Neural cell (in vitro differentiated cells): ENCODE results near the gene CNOT4. TPM values are rescaled to one million over a fixed set of nuclear protein-coding genes. Genes with fewer than 3 reads are reported as not detected.

Experiments used
- H2AFZ ChIP-seq: fragments of 200-600, 300-800 bp; sonication (generic), shearing (Covaris generic); 2 replicates; pipeline ENCODE4 v1.6.0; 2014; ENCODE audit warnings: low read depth, mild to moderate bottlenecking, antibody characterized with exemption, low read length, moderate library complexity
- H3F3A ChIP-seq: fragments of 200-600 bp; shearing (Covaris generic); 2 replicates; pipeline ENCODE4 v1.6.1; 2016; ENCODE audit warnings: mild to moderate bottlenecking, moderate library complexity, mixed read lengths, antibody characterized with exemption, low read length; ENCODE audit not compliant: insufficient read depth, poor library complexity, severe bottlenecking
- H3K27ac ChIP-seq: fragments of 200-600, 300-800 bp; sonication (generic), shearing (Covaris generic); 2 replicates; pipeline ENCODE4 v1.5.1; 2014; ENCODE audit warnings: mild to moderate bottlenecking, low read length, moderate library complexity
- H3K27me3 ChIP-seq: fragments of 300-800, 200-600 bp; sonication (generic), shearing (Covaris generic); 2 replicates; pipeline ENCODE4 v1.6.0; 2014; ENCODE audit warnings: mild to moderate bottlenecking, low read depth, low read length, moderate library complexity; ENCODE audit not compliant: insufficient read depth
- H3K36me3 ChIP-seq: fragments of 300-800, 200-600 bp; sonication (generic), shearing (Covaris generic); 2 replicates; pipeline ENCODE4 v1.5.1; 2014; ENCODE audit warnings: mild to moderate bottlenecking, antibody characterized with exemption, low read length, moderate library complexity; ENCODE audit not compliant: insufficient read depth
- H3K4me2 ChIP-seq: fragments of 300-800, 200-600 bp; sonication (generic), shearing (Covaris generic); 2 replicates; pipeline ENCODE4 v1.6.0; 2014; ENCODE audit warnings: mild to moderate bottlenecking, low read length
- H3K4me3 ChIP-seq: fragments of 300-800, 200-600 bp; sonication (generic), shearing (Covaris generic); 2 replicates; pipeline ENCODE4 v1.5.1; 2014; ENCODE audit warnings: mild to moderate bottlenecking, low read length, moderate library complexity
- H3K79me2 ChIP-seq: fragments of 200-600 bp; shearing (Covaris generic); replicated peaks from 2 replicates; pipeline ENCODE4 v1.6.0; 2014; ENCODE audit warnings: mild to moderate bottlenecking, low read length, moderate library complexity; ENCODE audit not compliant: insufficient read depth
- H3K9ac ChIP-seq: fragments of 300-800, 200-600 bp; sonication (generic), shearing (Covaris generic); 2 replicates; pipeline ENCODE4 v1.6.1; 2016; ENCODE audit warnings: mild to moderate bottlenecking, low read length, mixed read lengths
- H3K9me2 ChIP-seq: fragments of 200-600 bp; shearing (Covaris generic); 2 replicates; pipeline ENCODE4 v1.6.1; 2016; ENCODE audit warnings: mild to moderate bottlenecking, low read length, mixed read lengths; ENCODE audit not compliant: insufficient read depth
- H3K9me3 ChIP-seq: fragments of 200-600, 300-800 bp; sonication (generic), shearing (Covaris generic); 2 replicates; pipeline ENCODE4 v1.6.1; 2016; ENCODE audit warnings: mild to moderate bottlenecking, mixed run types, low read length, moderate library complexity, mixed read lengths
- H4K20me1 ChIP-seq: fragments of 200-600 bp; shearing (Covaris generic); 2 replicates; pipeline ENCODE4 v1.6.1; 2016; ENCODE audit warnings: mild to moderate bottlenecking, mixed run types; ENCODE audit not compliant: insufficient read depth
- EP300 ChIP-seq: fragments of 450-650 bp; conservative IDR thresholded peaks from 2 replicates; pipeline ENCODE4 v1.6.1; 2014; ENCODE audit warnings: antibody characterized with exemption, mild to moderate bottlenecking, moderate library complexity; ENCODE audit not compliant: poor library complexity, severe bottlenecking
- EZH2 ChIP-seq: fragments of 200-600, 300-800 bp; shearing (Covaris generic), sonication (generic); IDR thresholded peaks from 2 replicates; pipeline ENCODE4 v1.6.1; 2014; ENCODE audit warnings: antibody characterized with exemption, low read length, borderline replicate concordance, mild to moderate bottlenecking; ENCODE audit not compliant: insufficient read depth, poor library complexity, severe bottlenecking
- MXI1 ChIP-seq: fragments of 450-650 bp; conservative IDR thresholded peaks from 2 replicates; pipeline ENCODE4 v1.6.1; 2014; ENCODE audit warnings: antibody characterized with exemption, mild to moderate bottlenecking; ENCODE audit not compliant: poor library complexity, severe bottlenecking
- POLR2AphosphoS5 ChIP-seq: IDR thresholded peaks from 2 replicates; pipeline ENCODE4 v1.6.1; 2012
- RAD21 ChIP-seq: fragments of 450-650 bp; conservative IDR thresholded peaks from 2 replicates; pipeline ENCODE4 v1.6.1; 2014; ENCODE audit warnings: antibody characterized with exemption, mild to moderate bottlenecking, moderate library complexity
- REST ChIP-seq: IDR thresholded peaks from 2 replicates; pipeline ENCODE4 v1.6.1; 2012; ENCODE audit warnings: borderline replicate concordance
- SMC3 ChIP-seq: fragments of 450-650 bp; conservative IDR thresholded peaks from 2 replicates; pipeline ENCODE4 v1.6.1; 2014; ENCODE audit warnings: antibody characterized with exemption, mild to moderate bottlenecking, moderate library complexity; ENCODE audit not compliant: poor library complexity
- TAF1 ChIP-seq: IDR thresholded peaks from 2 replicates; pipeline ENCODE4 v1.6.1; 2012; ENCODE audit warnings: low read depth
- polyA plus RNA-seq: library from polyadenylated mRNA; depleted of rRNA; stranded (reverse); fragments of >200 nt; gene quantifications from 2 replicates; pipeline ENCODE4 v1.2.3, GENCODE V29; 2014
- TF ChIP-seq, protein P1 (sequence below): fragments of 450-650 bp; IDR thresholded peaks from 2 replicates; pipeline ENCODE4 v1.5.1; 2014; ENCODE audit warnings: antibody characterized with exemption, mild to moderate bottlenecking, moderate library complexity; ENCODE audit not compliant: poor library complexity, severe bottlenecking

CNOT4 gene
- polyA plus RNA-seq, 1 donor from 2014 or later = 6.4 TPM

DNA sequence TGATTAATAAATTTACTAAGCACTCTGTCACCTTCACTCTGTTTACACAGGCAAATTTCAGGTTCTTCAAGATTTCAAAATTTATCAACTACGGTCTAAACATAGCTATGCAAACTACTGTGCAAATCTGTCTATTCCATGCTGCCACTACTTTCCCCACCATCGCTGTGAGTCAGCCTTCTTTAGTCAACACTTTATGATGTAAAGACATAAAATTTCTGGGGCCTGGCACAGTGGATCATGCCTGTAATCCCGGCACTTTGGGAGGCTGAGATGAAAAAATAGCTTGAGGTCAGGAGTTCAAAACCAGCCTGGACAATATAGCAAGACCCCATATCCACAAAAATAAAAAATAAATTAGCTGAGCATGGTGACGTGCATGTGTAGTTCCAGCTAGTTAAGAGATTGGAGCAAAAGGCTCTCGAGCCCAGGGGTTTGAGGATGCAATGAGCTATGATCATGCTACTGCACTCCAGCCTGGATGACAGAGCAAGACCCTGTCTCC is 42.6 kb downstream of the CNOT4 start:
- H3K27me3 ChIP-seq = no peaks in the 10 kb centered on the region
- H3K9me3 ChIP-seq = peaks cover 4% of the 10 kb centered on the region
- no peak overlapping the region for H3K4me2 ChIP-seq
- H2AFZ ChIP-seq = no peak overlapping the region
- H3K9ac ChIP-seq = no peak overlapping the region
- H3K79me2 ChIP-seq = peaks cover 10% of the 10 kb centered on the region
- no peaks in the 10 kb centered on the region for H3F3A ChIP-seq
- no peak for TF ChIP-seq EZH2
- no peak for TF ChIP-seq TAF1
- no peak for TF ChIP-seq SMC3
- TF ChIP-seq POLR2AphosphoS5 = no peak
- TF ChIP-seq, protein P1, sequence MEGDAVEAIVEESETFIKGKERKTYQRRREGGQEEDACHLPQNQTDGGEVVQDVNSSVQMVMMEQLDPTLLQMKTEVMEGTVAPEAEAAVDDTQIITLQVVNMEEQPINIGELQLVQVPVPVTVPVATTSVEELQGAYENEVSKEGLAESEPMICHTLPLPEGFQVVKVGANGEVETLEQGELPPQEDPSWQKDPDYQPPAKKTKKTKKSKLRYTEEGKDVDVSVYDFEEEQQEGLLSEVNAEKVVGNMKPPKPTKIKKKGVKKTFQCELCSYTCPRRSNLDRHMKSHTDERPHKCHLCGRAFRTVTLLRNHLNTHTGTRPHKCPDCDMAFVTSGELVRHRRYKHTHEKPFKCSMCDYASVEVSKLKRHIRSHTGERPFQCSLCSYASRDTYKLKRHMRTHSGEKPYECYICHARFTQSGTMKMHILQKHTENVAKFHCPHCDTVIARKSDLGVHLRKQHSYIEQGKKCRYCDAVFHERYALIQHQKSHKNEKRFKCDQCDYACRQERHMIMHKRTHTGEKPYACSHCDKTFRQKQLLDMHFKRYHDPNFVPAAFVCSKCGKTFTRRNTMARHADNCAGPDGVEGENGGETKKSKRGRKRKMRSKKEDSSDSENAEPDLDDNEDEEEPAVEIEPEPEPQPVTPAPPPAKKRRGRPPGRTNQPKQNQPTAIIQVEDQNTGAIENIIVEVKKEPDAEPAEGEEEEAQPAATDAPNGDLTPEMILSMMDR = no peak
- no peak for TF ChIP-seq RAD21
- no peak overlapping the region for H3K27ac ChIP-seq
- no peaks in the 10 kb centered on the region for H3K9me2 ChIP-seq
- H3K4me3 ChIP-seq = no peak overlapping the region
- H3K36me3 ChIP-seq = no peaks in the 10 kb centered on the region
- H4K20me1 ChIP-seq = no peaks in the 10 kb centered on the region

GRCh38 chr7:135466442-135467206 is 43.3 kb downstream of the CNOT4 start:
- peaks cover 4% of the 10 kb centered on the region for H3K9me3 ChIP-seq
- no peaks in the 10 kb centered on the region for H4K20me1 ChIP-seq
- H3F3A ChIP-seq = no peaks in the 10 kb centered on the region
- no peaks in the 10 kb centered on the region for H3K9me2 ChIP-seq
- no peaks in the 10 kb centered on the region for H3K36me3 ChIP-seq
- H3K4me3 ChIP-seq = no peak overlapping the region
- no peak overlapping the region for H3K27ac ChIP-seq
- H2AFZ ChIP-seq = no peak overlapping the region
- H3K27me3 ChIP-seq = no peaks in the 10 kb centered on the region
- peaks cover 10% of the 10 kb centered on the region for H3K79me2 ChIP-seq
- no peak overlapping the region for H3K9ac ChIP-seq
- TF ChIP-seq REST (no peak), EP300 (no peak)
- H3K4me2 ChIP-seq = no peak overlapping the region

GRCh38 chr7:135463908-135464307 is 46.0 kb downstream of the CNOT4 start:
- H3K9me3 ChIP-seq = peaks cover 4% of the 10 kb centered on the region
- no peak overlapping the region for H2AFZ ChIP-seq
- H3K9me2 ChIP-seq = no peaks in the 10 kb centered on the region
- no peaks in the 10 kb centered on the region for H3K27me3 ChIP-seq
- H3K36me3 ChIP-seq = no peaks in the 10 kb centered on the region
- H3K27ac ChIP-seq = no peak overlapping the region
- H3K4me2 ChIP-seq = no peak overlapping the region
- no peak overlapping the region for H3K9ac ChIP-seq
- H4K20me1 ChIP-seq = no peaks in the 10 kb centered on the region
- H3F3A ChIP-seq = no peaks in the 10 kb centered on the region
- peaks cover 10% of the 10 kb centered on the region for H3K79me2 ChIP-seq
- TF ChIP-seq EP300 (no peak), REST (no peak), POLR2AphosphoS5 (no peak), RAD21 (no peak), SMC3 (no peak), TAF1 (no peak), EZH2 (no peak), MXI1 (no peak)
- TF ChIP-seq, protein P1 = no peak
- H3K4me3 ChIP-seq = no peak overlapping the region
